ENCODE data around the gene BBS5.
A peak's percentile ranks its signal among the peaks of the same experiment; 100 is the strongest.
"Not testable (repeated sequence)": the region's sequence is repeated elsewhere in the genome, so short reads cannot be mapped to it uniquely, and the experiment has no call there.

Gene BBS5

GRCh38 chr2:169490834-169491233 is 11.5 kb downstream of the BBS5 start:
- DNase-seq, result no peak

- no peak for DNase-seq
These were observed 12.1 kb downstream of the BBS5 start for GRCh38 chr2:169491378-169491777.

GRCh38 chr2:169493360-169493759 is 14.1 kb downstream of the BBS5 start:
- DNase-seq, result no peak

- no peak for DNase-seq
These were observed 16.1 kb downstream of the BBS5 start for GRCh38 chr2:169495310-169495928.

- no peak for DNase-seq
These were observed 25.4 kb downstream of the BBS5 start for GRCh38 chr2:169504651-169505050.

DNA sequence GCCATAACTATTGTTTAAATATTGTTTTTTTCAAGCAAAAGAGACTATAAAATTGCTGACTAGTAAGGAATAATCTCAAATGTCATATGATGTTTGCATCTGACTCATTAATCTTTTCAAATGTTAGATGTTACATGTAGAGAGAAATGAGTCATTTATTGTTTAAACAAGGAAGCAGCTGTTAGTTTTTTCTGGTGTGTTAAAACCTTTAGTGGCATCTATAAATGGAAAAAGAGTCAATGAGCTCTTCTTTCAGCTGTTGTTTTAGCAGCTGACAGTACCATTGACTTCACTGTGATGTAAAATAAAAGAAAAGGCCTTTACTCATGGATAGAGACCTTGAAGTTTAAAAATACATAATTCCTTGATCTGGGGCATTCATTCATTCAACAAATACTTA is 28.4 kb downstream of the BBS5 start:
- DNase-seq, result no peak

- DNase-seq, result no peak
These were observed 30.1 kb downstream of the BBS5 start, which contains the start of gene KLHL41 for GRCh38 chr2:169509298-169509885. Gene KLHL41 (plus strand): TSS chr2:169509702. CDS start chr2:169509779, 77 bp downstream.

GRCh38 chr2:169509955-169510354 is 30.7 kb downstream of the BBS5 start:
- no peak for DNase-seq

DNA sequence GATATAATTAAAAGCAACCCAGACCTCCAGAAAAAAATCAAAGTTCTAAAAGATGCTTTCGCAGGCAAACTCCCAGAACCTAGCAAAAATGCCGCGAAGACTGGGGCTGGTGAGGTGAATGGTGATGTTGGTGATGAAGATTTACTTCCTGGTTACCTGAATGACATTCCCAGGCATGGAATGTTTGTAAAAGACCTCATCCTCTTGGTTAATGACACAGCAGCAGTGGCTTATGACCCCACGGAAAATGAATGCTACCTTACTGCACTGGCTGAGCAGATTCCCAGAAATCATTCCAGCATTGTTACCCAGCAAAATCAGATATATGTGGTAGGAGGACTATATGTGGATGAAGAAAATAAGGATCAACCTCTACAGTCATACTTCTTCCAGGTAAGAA is 31.2 kb downstream of the BBS5 start:
- no peak for DNase-seq

DNA sequence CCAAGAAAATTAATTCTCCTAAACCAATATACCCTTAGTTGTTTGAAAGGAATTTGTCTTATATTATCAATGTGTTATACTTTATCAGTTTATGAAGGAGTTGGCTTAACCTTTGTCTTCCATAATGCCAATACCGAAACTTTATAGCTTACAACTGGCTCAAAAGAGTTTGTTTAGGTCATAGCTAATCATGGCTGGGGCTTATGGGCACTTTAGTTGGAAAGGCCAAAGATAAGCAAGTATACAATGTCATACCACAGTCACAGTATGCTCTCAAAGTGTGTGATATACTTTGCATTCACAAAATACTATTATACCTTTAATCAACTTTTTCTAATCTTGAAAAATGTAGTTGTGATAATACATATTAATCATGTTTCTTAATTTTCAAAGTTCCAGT is 32.5 kb downstream of the BBS5 start:
- DNase-seq, result no peak

DNA sequence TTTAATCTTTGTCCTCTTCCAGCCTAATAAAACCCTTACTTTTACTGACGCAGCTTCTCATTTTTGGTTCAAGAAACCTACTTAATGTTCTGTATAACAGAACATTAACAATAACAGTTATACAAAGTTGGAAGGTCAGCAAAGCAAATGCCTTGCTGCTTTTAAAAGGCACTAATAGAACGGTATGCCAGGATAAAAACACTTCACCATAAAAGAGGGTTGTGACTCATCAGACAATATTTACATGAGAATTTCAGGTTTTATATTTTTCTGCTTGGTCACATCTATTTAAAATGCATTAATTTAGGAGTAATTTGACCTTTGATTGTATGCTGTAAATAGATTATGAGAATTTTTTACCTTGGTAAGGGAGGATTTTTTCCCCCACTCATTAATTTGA is 33.2 kb downstream of the BBS5 start:
- DNase-seq, result no peak

DNA sequence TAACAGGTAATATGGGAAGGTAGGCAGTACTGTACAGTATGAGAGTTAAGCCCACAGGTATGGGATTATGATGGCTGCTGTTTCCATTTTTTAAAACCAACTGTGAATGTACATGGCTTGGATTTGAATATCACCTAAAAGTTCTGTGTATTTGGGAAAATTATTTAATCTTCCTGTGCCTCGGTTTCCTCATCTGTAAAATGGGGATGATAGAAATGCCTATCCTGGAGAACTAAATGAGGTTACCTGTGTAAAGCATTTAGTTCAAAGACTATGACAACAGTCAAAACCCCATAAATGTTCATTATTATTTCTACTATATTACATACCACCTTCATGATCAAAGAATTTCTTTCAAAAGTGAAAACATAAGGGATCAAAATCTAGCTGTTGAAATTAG is 33.8 kb downstream of the BBS5 start:
- DNase-seq, result no peak

DNA sequence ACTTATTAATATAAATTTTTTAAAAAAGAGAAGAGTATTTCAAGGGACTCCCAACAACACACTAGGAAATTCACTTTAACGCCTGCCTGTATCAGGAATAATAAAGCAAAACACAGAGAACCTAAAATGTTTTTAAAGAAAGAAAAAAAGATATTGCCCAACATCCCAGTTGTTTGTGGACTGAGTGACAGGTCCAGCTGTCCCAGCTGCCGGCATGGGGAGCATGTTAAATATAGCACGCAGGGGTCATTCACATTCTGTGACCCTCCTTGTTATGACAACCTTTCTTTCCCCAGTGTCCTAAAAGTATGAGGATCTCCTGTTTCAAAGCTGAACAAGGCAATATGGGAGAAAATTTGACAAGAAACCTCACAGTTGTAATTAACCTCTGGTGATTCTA is 34.6 kb downstream of the BBS5 start:
- no peak for DNase-seq

GRCh38 chr2:169514758-169515157 is 35.5 kb downstream of the BBS5 start:
- DNase-seq, result not testable (repeated sequence)

- not testable (repeated sequence) for DNase-seq
These were observed 37.2 kb downstream of the BBS5 start for GRCh38 chr2:169516488-169516995.

DNA sequence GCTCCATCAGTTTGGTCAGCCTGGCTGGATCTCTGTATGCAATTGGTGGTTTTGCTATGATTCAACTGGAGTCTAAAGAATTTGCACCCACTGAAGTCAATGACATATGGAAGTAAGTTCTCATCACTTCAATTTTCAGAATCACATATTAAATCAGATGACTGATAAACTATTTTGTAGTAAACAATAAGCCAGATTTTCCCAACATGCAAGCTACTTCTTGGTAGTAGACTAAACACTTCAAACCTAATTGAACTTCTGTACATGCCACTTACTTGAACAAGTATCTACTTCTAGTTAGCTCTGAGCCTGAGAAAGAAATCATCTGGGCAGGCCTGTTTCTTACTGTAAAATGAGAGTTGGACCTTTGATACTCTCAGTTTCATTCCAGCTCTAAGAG is 41.6 kb downstream of the BBS5 start:
- no peak for DNase-seq

- no peak for DNase-seq
These were observed 44.4 kb downstream of the BBS5 start for GRCh38 chr2:169523681-169524080.

DNA sequence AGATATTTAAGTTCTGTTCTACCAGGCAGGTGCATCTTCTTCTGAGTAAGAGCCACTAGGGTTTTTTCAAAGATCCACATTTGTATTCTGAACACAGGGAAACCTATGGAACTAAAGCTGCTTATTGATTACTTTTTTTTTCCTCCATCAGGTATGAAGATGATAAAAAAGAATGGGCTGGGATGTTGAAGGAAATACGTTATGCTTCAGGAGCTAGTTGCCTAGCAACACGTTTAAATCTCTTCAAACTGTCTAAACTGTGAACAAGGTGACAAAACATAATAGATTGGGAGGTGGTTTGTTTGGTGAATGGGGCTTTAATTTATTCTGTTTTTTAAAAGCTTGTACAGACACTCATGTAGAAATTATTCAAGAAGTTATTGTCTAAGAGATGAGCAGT is 46.1 kb downstream of the BBS5 start:
- DNase-seq, result no peak

GRCh38 chr2:169526451-169526850 is 47.2 kb downstream of the BBS5 start:
- DNase-seq, result no peak

- peak; percentile 29 for DNase-seq
These were observed 49.0 kb downstream of the BBS5 start for GRCh38 chr2:169528271-169528701.

- not testable (repeated sequence) for DNase-seq
These were observed 60.2 kb downstream of the BBS5 start for GRCh38 chr2:169539460-169539859.

- no peak for DNase-seq
These were observed 60.9 kb downstream of the BBS5 start for GRCh38 chr2:169540146-169540545.

DNA sequence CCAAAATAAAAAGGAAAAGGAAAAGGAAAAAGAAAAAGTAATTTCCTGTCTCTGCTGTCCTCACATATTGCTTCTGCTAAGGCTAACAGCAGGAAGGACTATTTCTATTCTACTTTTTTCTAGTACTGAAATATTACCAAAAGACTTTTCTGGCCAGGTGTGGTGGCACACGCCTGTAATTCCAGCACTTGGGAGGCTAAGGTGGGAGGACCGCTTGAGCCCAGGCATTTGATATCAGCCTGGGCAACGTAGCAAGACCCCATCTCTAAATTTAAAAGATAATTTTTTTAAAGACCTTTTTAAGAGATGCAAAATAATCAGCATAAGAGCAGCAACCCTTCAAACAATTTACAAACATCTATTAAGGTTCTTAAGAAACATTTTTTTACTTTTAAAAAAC is 63.1 kb downstream of the BBS5 start:
- DNase-seq, result no peak

GRCh38 chr2:169546756-169547155 is 67.5 kb downstream of the BBS5 start:
- DNase-seq, result no peak

Measured in NCI-H1048 (cell line).